Gastrocnemius medialis (tissue), 4 donors: ENCODE measurements around the gene ARHGAP33. TPM values are rescaled to one million over a fixed set of nuclear protein-coding genes. Genes with fewer than 3 reads are reported as not detected.

Experiments used
- ATAC-seq, 2 donors: fragments of 150-250 bp; one replicate each; pipeline ENCODE4 v1.9.1; 2016
- DNase-seq, 2 donors: peaks; one replicate each; pipeline ENCODE4 v3.0.0-alpha.2; 2019
- H3K27ac ChIP-seq, 4 donors: fragments of 200-600 bp; sonication (generic); 1 replicate in 1 of 4; 2 replicates in 3 of 4; pipeline ENCODE4 v1.5.1; 2016 to 2018; ENCODE audit warnings: mild to moderate bottlenecking in 2 of 4, moderate library complexity in 1 of 4
- H3K27me3 ChIP-seq, 3 donors: fragments of 200-600 bp; sonication (generic) in 2 of 3; 1 replicate in 1 of 3; 2 replicates in 2 of 3; pipeline versions ENCODE4 v1.5.1 to v1.6.0; 2016 to 2019; ENCODE audit warnings: mild to moderate bottlenecking in 1 of 3, moderate library complexity in 1 of 3
- H3K36me3 ChIP-seq, 2 donors: fragments of 200-600 bp; sonication (generic) in 1 of 2; one replicate each; pipeline ENCODE4 v1.5.1; 2017 to 2018
- H3K4me1 ChIP-seq, 2 donors: fragments of 200-600 bp; sonication (generic) in 1 of 2; one replicate each; pipeline ENCODE4 v1.5.1; 2016 to 2017; ENCODE audit warnings: mild to moderate bottlenecking in 2 of 2
- H3K4me3 ChIP-seq, 4 donors: fragments of 200-600 bp; sonication (generic) in 3 of 4; 1 replicate in 1 of 4; 2 replicates in 3 of 4; pipeline ENCODE4 v1.5.1; 2016 to 2019; ENCODE audit warnings: mild to moderate bottlenecking in 2 of 4
- H3K9me3 ChIP-seq, 3 donors: fragments of 200-600 bp; sonication (generic) in 2 of 3; 1 replicate in 1 of 3; 2 replicates in 2 of 3; pipeline ENCODE4 v1.5.1; 2016 to 2019
- CTCF ChIP-seq, 5 experiments: fragments of 450-650 bp in 3 of 5; fragments of 200-600 bp in 2 of 5; sonication (generic) in 2 of 5; IDR thresholded peaks in 4 of 5; conservative IDR thresholded peaks in 1 of 5; 1 replicate in 4 of 5; 2 replicates in 1 of 5; pipeline ENCODE4 v1.5.1; 2016 to 2019; ENCODE audit warnings: antibody characterized with exemption in 5 of 5, mild to moderate bottlenecking in 3 of 5, moderate library complexity in 3 of 5
- POLR2A ChIP-seq, 2 donors: fragments of 450-650 bp; IDR thresholded peaks; one replicate each; pipeline ENCODE4 v1.6.1; 2017; ENCODE audit warnings: antibody characterized with exemption in 2 of 2, mild to moderate bottlenecking in 2 of 2, moderate library complexity in 2 of 2
- in situ Hi-C, 4 donors: fragments of 200-750 bp; cut with MboI; loops; one replicate each; pipeline versions ENCODE4 v1.15.0 to v1.8.0; 2017; ENCODE audit warnings: low sequenced_read_pairs in 4 of 4
- intact Hi-C: fragments of 100-400 bp; cut with DNase I; formaldehyde crosslinking; loops from one replicate; pipeline ENCODE4 v1.15.1; 2023; ENCODE audit warnings: low total_unique reads
- total RNA-seq, 4 donors: library from RNA; depleted of rRNA; stranded (reverse); fragments of >200 nt; gene quantifications; one replicate each; pipeline versions ENCODE4 v1.1.0 to v1.2.3, GENCODE V29; 2016

Gene ARHGAP33
- total RNA-seq, 4 donors from 2014 or later = 0.22 to 4.7 (median 2.2) TPM

- Histone ChIP-seq H3K27me3 (no peaks in the 10 kb centered on the region), H3K36me3 (peaks cover 0 to 17% of the 10 kb centered on the region in 2 donors), H3K4me1 (no peaks in the 10 kb centered on the region), H3K4me3 (no peak overlapping the region), H3K9me3 (no peaks in the 10 kb centered on the region), H3K27ac (no peak overlapping the region)
- intact Hi-C loops (no loop called here), in situ Hi-C loops (no loop called here)
- ATAC-seq = no peak
- TF ChIP-seq POLR2A (IDR thresholded peaks at IDR 0.05) = no peak
- TF ChIP-seq CTCF (IDR thresholded peaks at IDR 0.05 in 4 of 5, conservative IDR thresholded peaks at IDR 0.05 in 1 of 5) = no peak
- DNase-seq = no peak
These were observed 9.4 kb downstream of the ARHGAP33 start for GRCh38 chr19:35784503-35785338.

GRCh38 chr19:35785339-35785627, 9.9 kb downstream of the ARHGAP33 start:
- Histone ChIP-seq H3K4me3 (no peak overlapping the region), H3K27ac (no peak overlapping the region), H3K4me1 (no peaks in the 10 kb centered on the region), H3K9me3 (no peaks in the 10 kb centered on the region), H3K36me3 (peaks cover 0 to 11% of the 10 kb centered on the region in 2 donors), H3K27me3 (no peaks in the 10 kb centered on the region)
- no peak for TF ChIP-seq POLR2A (IDR thresholded peaks at IDR 0.05)
- DNase-seq = no peak
- in situ Hi-C loops (no loop called here), intact Hi-C loops (no loop called here)
- no peak for ATAC-seq

GRCh38 chr19:35786299-35787160, 11.2 kb downstream of the ARHGAP33 start:
- Histone ChIP-seq H3K27ac (no peak overlapping the region), H3K36me3 (no peaks in the 10 kb centered on the region), H3K9me3 (no peaks in the 10 kb centered on the region), H3K27me3 (no peaks in the 10 kb centered on the region), H3K4me3 (no peak overlapping the region), H3K4me1 (no peaks in the 10 kb centered on the region)
- TF ChIP-seq CTCF (IDR thresholded peaks at IDR 0.05 in 4 of 5, conservative IDR thresholded peaks at IDR 0.05 in 1 of 5) (no peak), POLR2A (IDR thresholded peaks at IDR 0.05) (no peak)
- in situ Hi-C loops (no loop called here), intact Hi-C loops (no loop called here)
- ATAC-seq = no peak
- DNase-seq = no peak

- H3K4me3 ChIP-seq = no peak overlapping the region
- no peaks in the 10 kb centered on the region for H3K27me3 ChIP-seq
- in situ Hi-C loops (no loop called here), intact Hi-C loops (no loop called here)
- H3K36me3 ChIP-seq = no peaks in the 10 kb centered on the region
- no peak for TF ChIP-seq POLR2A (IDR thresholded peaks at IDR 0.05)
- TF ChIP-seq CTCF (IDR thresholded peaks at IDR 0.05 in 4 of 5, conservative IDR thresholded peaks at IDR 0.05 in 1 of 5) = no peak
- ATAC-seq (no peak), DNase-seq (no peak)
- no peak overlapping the region for H3K27ac ChIP-seq
- H3K9me3 ChIP-seq = no peaks in the 10 kb centered on the region
- no peaks in the 10 kb centered on the region for H3K4me1 ChIP-seq
These were observed 11.9 kb downstream of the ARHGAP33 start for GRCh38 chr19:35787227-35787799.
